GM12864 (cell line): Measurements from ENCODE around the gene PIK3R4.

ENCODE experiments used
- DNase-seq: peaks from one replicate; pipeline ENCODE4 v3.0.0-alpha.2; 2011; ENCODE audit warnings: low read depth
- H3K4me3 ChIP-seq: 2 replicates; pipeline ENCODE4 v1.5.1; 2011; ENCODE audit warnings: mild to moderate bottlenecking, low read depth, low read length, control low read depth
- TF ChIP-seq, protein P1 (sequence below): IDR thresholded peaks from 2 replicates; pipeline ENCODE4 v1.5.1; 2011; ENCODE audit warnings: low read depth, mild to moderate bottlenecking, moderate library complexity, low read length, control low read depth, inconsistent platforms; ENCODE audit errors: missing control alignments

The PIK3R4 gene

DNA sequence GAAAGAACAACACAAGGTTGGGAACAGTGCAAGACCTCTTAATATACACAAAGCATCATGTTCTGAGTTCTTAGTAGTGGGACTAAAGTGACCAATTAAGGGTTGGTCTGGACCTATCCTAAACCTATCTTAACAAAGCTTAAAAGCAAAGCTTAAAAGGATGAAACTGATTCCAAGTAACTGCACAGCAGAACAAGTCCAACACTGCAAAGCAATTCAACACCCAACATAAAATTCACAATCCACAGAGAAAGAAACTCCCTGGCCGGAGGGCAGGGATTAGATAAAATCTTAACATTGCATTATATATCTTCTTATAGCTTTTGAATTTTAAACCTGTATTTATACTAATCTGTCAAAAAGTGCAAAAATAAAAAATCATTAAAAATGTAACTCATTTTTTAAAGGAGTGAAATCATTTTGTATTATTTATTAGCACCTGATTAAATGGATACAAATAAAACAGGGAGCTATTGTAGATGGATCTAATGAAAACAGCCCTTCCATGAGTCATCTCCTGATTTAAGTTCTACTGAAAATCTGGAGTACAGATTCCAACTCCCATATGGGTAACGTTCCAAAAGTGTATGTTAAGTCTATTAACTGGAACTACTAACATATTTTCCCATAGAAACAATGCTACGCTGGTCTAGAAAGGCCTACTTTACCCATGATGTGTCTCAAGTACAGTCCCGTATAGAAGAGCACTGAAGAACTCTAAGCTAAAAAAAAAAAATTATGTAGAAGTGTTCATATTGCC, 34.9 kb downstream of the PIK3R4 start:
- DNase-seq: no peak
- TF ChIP-seq, protein P1, sequence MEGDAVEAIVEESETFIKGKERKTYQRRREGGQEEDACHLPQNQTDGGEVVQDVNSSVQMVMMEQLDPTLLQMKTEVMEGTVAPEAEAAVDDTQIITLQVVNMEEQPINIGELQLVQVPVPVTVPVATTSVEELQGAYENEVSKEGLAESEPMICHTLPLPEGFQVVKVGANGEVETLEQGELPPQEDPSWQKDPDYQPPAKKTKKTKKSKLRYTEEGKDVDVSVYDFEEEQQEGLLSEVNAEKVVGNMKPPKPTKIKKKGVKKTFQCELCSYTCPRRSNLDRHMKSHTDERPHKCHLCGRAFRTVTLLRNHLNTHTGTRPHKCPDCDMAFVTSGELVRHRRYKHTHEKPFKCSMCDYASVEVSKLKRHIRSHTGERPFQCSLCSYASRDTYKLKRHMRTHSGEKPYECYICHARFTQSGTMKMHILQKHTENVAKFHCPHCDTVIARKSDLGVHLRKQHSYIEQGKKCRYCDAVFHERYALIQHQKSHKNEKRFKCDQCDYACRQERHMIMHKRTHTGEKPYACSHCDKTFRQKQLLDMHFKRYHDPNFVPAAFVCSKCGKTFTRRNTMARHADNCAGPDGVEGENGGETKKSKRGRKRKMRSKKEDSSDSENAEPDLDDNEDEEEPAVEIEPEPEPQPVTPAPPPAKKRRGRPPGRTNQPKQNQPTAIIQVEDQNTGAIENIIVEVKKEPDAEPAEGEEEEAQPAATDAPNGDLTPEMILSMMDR: no peak
- no peak overlapping the region for H3K4me3 ChIP-seq

DNA sequence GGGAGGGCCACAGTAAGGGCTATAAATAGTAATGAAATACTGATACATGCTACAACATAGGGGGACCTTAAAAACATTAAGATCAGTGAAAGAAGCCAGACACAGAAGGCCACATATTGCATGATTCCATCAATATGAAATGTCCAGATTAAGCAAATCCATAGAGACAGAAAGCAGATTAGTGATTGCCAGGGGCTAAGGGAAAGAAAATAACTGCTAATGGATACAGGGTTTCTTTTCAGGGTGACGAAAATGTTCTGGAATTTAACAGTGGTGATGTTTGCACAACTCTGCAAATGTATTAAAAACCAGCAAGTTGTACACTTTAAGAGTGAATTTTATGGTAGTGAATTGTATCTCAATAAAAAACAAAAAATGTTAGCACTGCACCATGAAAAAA, 37.0 kb downstream of the PIK3R4 start:
- H3K4me3 ChIP-seq: no peak overlapping the region
- no peak for DNase-seq
- TF ChIP-seq, protein P1: no peak

DNA sequence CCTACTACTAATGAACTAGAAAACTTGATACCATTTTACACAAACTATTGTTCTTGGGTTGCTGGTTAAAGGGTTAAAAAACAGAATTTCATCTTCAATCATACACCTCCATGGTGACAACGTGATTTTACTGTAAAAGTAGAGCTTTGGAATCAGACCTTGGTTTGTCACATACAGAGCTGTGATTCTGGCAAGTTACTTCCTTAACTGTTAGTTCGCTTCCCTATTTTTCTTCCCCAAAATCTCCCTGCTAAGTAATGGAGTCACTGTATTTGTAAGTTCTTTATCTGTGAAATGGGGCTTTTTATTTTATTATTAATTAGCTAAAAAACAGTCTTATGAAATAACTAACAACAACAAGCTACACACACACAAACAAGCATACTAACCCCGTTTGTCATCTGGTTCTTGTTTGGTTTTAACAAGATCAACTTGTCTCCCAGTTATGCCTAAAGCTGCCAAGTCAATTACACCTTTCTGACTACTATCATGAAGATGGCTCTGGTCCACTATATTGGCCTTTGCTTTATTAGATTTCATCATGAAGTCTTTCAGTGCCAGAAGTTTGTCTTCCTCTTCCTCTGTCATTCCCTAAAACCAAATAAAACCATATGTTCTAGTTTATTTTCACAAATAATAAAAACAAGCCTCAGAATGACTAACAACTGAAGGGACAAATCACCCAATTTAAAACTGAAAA, 38.6 kb downstream of the PIK3R4 start:
- no peak for DNase-seq
- H3K4me3 ChIP-seq: no peak overlapping the region
- TF ChIP-seq, protein P1: no peak

DNA sequence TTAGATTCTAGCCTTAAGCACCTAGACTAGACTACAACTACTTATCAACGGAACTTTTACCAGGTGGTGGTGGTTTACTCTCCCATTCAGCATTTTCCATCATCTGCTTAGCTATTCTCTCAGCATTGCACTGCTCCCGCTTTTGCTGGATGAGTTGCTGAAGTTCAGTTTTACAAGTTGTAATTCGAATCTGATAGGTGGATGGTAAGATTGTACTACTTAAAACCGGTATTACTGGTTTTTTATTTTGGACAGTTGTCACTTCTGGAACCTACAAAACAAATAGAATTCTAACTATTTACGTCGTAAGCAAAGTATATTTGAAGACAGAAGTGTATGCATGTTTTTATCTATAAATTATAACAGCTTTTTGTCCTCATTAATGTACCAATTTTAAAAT, 41.1 kb downstream of the PIK3R4 start:
- no peak for DNase-seq

DNA sequence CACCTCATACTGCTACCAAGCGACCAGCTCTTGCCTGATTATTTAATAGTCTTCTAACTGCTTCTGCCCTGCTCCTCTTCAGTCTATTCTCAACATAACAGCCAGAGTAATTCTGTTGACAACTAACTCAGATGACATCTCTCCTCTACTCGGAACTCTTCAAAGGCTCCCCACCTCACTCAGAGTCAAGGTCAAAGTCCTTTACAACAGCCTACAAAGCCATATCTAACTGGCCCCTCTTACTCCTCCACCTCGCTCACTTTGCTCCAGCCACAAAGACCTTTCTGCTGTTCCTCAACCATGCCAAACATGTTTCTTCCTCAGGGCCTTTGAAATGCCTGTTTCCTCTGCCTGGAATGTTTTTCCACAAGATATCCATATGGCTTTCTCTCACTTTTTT, 43.6 kb downstream of the PIK3R4 start:
- no peak for DNase-seq
- no peak overlapping the region for H3K4me3 ChIP-seq
- TF ChIP-seq, protein P1: no peak

More for the DNA sequence above, 41.1 kb downstream of the PIK3R4 start:
- no peak overlapping the region for H3K4me3 ChIP-seq
- TF ChIP-seq, protein P1: no peak

DNA sequence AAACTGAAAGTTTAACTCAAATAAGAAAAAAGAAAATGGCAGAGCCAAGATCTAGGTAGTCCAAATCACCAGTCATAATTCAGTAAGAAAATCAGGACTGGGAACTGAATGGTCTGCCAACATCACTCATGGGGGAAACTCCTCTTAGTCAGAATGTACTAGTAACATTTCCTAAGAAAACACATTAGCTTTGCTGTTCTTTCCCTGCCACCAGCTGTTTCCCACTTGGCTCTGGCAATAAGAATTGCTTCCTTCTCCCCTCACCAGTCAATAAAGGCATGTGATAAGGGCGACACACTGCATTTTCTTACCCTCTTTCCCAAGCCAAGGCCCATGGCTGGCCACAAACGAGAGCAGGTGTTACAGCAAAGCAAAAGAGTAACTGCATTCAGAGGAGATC, 46.1 kb downstream of the PIK3R4 start:
- DNase-seq: no peak
- TF ChIP-seq, protein P1: no peak
- H3K4me3 ChIP-seq: no peak overlapping the region
